HepG2 (cell line): ENCODE results near the gene SMC1B. TPM values are rescaled to one million over a fixed set of nuclear protein-coding genes. Genes with fewer than 3 reads are reported as not detected.

Source experiments
- ATAC-seq: fragments of 200-7000 bp; cut with Tn5 transposase; 3 replicates; pipeline ENCODE4 v1.9.1; 2020; ENCODE audit warnings: mild to moderate bottlenecking, moderate library complexity
- BruUV-seq: library from RNA; stranded (reverse); fragments of 400-500 nt; replicated peaks from 2 replicates; lab custom pipeline; 2021; lab: Mats Ljungman, UMichigan
- CTCF ChIA-PET: fragments of 300-600 bp; formaldehyde crosslinking; extraction: SDS; loops from one replicate; lab custom pipeline; 2021; ENCODE audit warnings: low total read pairs, inconsistent platforms, low intra/inter-chr PET ratio; lab: Yijun Ruan, JAX
- POLR2A ChIA-PET: fragments of 350-600 bp; sonication (Branson Sonifier 250); formaldehyde crosslinking; loops from one replicate; lab custom pipeline; 2020; ENCODE audit warnings: antibody characterized with exemption, inconsistent platforms; lab: Yijun Ruan, JAX
- DNase-seq: peaks from one replicate; pipeline ENCODE4 v3.0.0-alpha.2; 2015; ENCODE audit warnings: low spot score
- FAIRE-seq: peaks from 3 replicates; lab custom pipeline; 2011; peaks lifted over from hg19 to GRCh38; lab: Jason Lieb, UNC
- H2AFZ ChIP-seq: one replicate; pipeline ENCODE4 v1.6.1; 2011; ENCODE audit warnings: low read length, inconsistent platforms
- H3K27ac ChIP-seq: fragments of 300-600 bp; 3 replicates; pipeline ENCODE4 v1.8.0; 2011; ENCODE audit warnings: mixed run types, mild to moderate bottlenecking, mixed read lengths, low read length, inconsistent platforms; ENCODE audit not compliant: insufficient read depth; ENCODE audit errors: extremely low read length
- H3K27me3 ChIP-seq, 2 experiments: fragments of 200-600 bp in 1 of 2; 2 replicates in 1 of 2; 3 replicates in 1 of 2; pipeline versions ENCODE4 v1.6.0 to v1.8.0; 2011; ENCODE audit warnings: low read length in 2 of 2, mild to moderate bottlenecking in 2 of 2, moderate library complexity in 2 of 2, inconsistent platforms in 1 of 2; ENCODE audit not compliant: insufficient read depth in 2 of 2, control insufficient read depth in 1 of 2
- H3K36me3 ChIP-seq, 2 experiments: fragments of 200-600 bp in 1 of 2; replicated peaks in 1 of 2; 2 replicates in 1 of 2; 3 replicates in 1 of 2; pipeline versions ENCODE4 v1.5.1 to v1.8.0; 2011; ENCODE audit warnings: low read length in 2 of 2, inconsistent platforms in 1 of 2; ENCODE audit not compliant: insufficient read depth in 2 of 2, control insufficient read depth in 1 of 2
- H3K4me1 ChIP-seq: 2 replicates; pipeline ENCODE4 v1.5.1; 2012; ENCODE audit warnings: low read length, inconsistent platforms; ENCODE audit not compliant: insufficient read depth
- H3K4me2 ChIP-seq: 2 replicates; pipeline ENCODE4 v1.6.0; 2011; ENCODE audit warnings: low read depth, low read length, inconsistent platforms
- H3K4me3 ChIP-seq, 3 experiments: fragments of 200-600 bp in 1 of 3; sonication (generic), shearing (Covaris generic) in 1 of 3; replicated peaks in 1 of 3; 2 replicates each; pipeline ENCODE4 v1.5.1; 2011 to 2016; ENCODE audit warnings: low read length in 3 of 3, inconsistent platforms in 2 of 3, low read depth in 2 of 3, mild to moderate bottlenecking in 2 of 3, control low read depth in 1 of 3, mixed read lengths in 1 of 3; ENCODE audit not compliant: insufficient read depth in 1 of 3
- H3K79me2 ChIP-seq: one replicate; pipeline ENCODE4 v1.6.1; 2011; ENCODE audit warnings: low read length, inconsistent platforms; ENCODE audit not compliant: insufficient read depth
- H3K9ac ChIP-seq: 2 replicates; pipeline ENCODE4 v1.6.0; 2011; ENCODE audit warnings: mild to moderate bottlenecking, low read depth, low read length, inconsistent platforms; ENCODE audit not compliant: insufficient read depth
- H3K9me3 ChIP-seq: 2 replicates; pipeline ENCODE4 v1.5.1; 2012; ENCODE audit warnings: mild to moderate bottlenecking, low read length
- H4K20me1 ChIP-seq: 2 replicates; pipeline ENCODE4 v1.6.0; 2011; ENCODE audit warnings: inconsistent platforms, mild to moderate bottlenecking, low read length, moderate library complexity; ENCODE audit not compliant: insufficient read depth
- CBX5 ChIP-seq: sonication (generic); formaldehyde crosslinking; IDR thresholded peaks from 2 replicates; pipeline ENCODE4 v1.4.0; 2020; ENCODE audit warnings: missing genetic modification reagents, borderline replicate concordance
- GPN1 ChIP-seq: sonication (generic); formaldehyde crosslinking; IDR thresholded peaks from 2 replicates; pipeline ENCODE4 v1.5.1; 2020; ENCODE audit warnings: missing genetic modification reagents, borderline replicate concordance
- IKZF4 ChIP-seq: sonication (generic); formaldehyde crosslinking; IDR thresholded peaks from 2 replicates; pipeline ENCODE4 v1.5.1; 2020; ENCODE audit warnings: borderline replicate concordance, mild to moderate bottlenecking, low read depth, missing genetic modification reagents; ENCODE audit errors: not compliant biosample characterization
- JUND ChIP-seq: sonication (generic); formaldehyde crosslinking; IDR thresholded peaks from 2 replicates; pipeline ENCODE4 v1.8.0; 2022; ENCODE audit warnings: mild to moderate bottlenecking, missing genetic modification reagents
- MTA1 ChIP-seq: sonication (generic); formaldehyde crosslinking; IDR thresholded peaks from 2 replicates; pipeline ENCODE4 v1.4.0; 2020; ENCODE audit warnings: missing genetic modification reagents, mild to moderate bottlenecking, borderline replicate concordance
- RARA ChIP-seq: IDR thresholded peaks from 2 replicates; pipeline ENCODE4 v1.6.1; 2016; ENCODE audit warnings: missing genetic modification reagents, missing compliant biosample characterization
- ZBTB8A ChIP-seq: sonication (generic); formaldehyde crosslinking; IDR thresholded peaks from 2 replicates; pipeline ENCODE4 v1.4.0; 2020; ENCODE audit warnings: mild to moderate bottlenecking, low read depth, missing genetic modification reagents, borderline replicate concordance
- WGBS: methylation state at CpG from one replicate; pipeline ENCODE4 v1.1.6; 2017; ENCODE audit warnings: low lambda C conversion rate; 5-methylcytosine and 5-hydroxymethylcytosine counted together
- in situ Hi-C: cut with HindIII; loops from 2 replicates; pipeline ENCODE4 v1.10.0; 2017; ENCODE audit warnings: low pct_unique_long_range_greater_than_20kb; ENCODE audit not compliant: extremely low pct_ligation_motif_present
- intact Hi-C: fragments of 100-400 bp; cut with micrococcal nuclease; formaldehyde crosslinking; loops from one replicate; pipeline ENCODE4 v1.10.0; 2022; ENCODE audit not compliant: unreplicated experiment
- polyA plus RNA-seq, 8 experiments: library from polyadenylated mRNA; depleted of rRNA in 3 of 8; stranded (reverse) in 7 of 8; unstranded in 1 of 8; fragments of >200 nt; fragmentation: Illumina TruSeq in 4 of 8; extraction: Trizol in 4 of 8; gene quantifications; 2 replicates each; pipeline versions ENCODE4 v1.2.1 to v1.2.3, GENCODE V29; 2011 to 2016; ENCODE audit warnings: low read depth in 4 of 8, missing spikeins in 1 of 8, mixed read lengths in 1 of 8; ENCODE audit not compliant: insufficient read depth in 1 of 8
- total RNA-seq, 5 experiments: library from RNA; depleted of rRNA; stranded (reverse); fragments of >200 nt; fragmentation: Illumina TruSeq; extraction: Trizol; gene quantifications; 2 replicates each; pipeline ENCODE4 v1.2.3, GENCODE V29; 2016; ENCODE audit warnings: low read depth in 1 of 5
- TF ChIP-seq, protein P1 (sequence below): sonication (generic); formaldehyde crosslinking; conservative IDR thresholded peaks from 2 replicates; pipeline ENCODE4 v1.4.0; 2020; ENCODE audit warnings: missing genetic modification reagents
- TF ChIP-seq, protein P2 (sequence below): sonication (generic); formaldehyde crosslinking; IDR thresholded peaks from 2 replicates; pipeline ENCODE4 v1.5.1; 2020; ENCODE audit warnings: mild to moderate bottlenecking, missing genetic modification reagents
- TF ChIP-seq, protein P3 (sequence below): sonication (generic); formaldehyde crosslinking; IDR thresholded peaks from 2 replicates; pipeline ENCODE4 v1.5.0; 2020; ENCODE audit warnings: mild to moderate bottlenecking, missing genetic modification reagents, moderate library complexity

SMC1B gene
- total and polyA plus RNA-seq, 2 of the 13 experiments (the other 11 are each of a cell fraction or from before 2014, with no cell fraction given): not detected

DNA sequence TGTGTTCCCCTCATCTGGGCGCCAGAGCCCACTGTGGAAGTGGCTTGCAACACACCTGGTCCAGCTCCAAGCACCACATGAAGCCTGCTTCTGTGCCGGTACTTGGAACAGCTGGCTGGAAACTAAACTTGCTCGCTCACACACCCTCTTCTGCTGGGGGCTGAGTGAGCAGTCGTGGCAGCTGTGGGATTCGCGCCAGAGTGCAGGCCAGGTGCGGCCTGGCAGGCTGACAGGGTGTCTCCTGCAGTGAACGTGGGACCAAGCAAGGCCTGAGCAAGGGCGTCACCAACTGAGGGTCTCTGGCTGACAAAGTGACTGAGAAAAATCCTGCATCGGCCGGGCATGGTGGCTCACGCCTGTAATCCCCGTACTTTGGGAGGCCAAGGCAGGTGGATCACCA, 15.2 kb downstream of the SMC1B start:
- WGBS: 82% methylated on average over 12 of the region's 13 CpGs
- no peaks in the 10 kb centered on the region for H3K36me3 ChIP-seq
- no peaks in the 10 kb centered on the region for H4K20me1 ChIP-seq
- FAIRE-seq (no peak), DNase-seq (no peak), ATAC-seq (no peak)
- H3K4me1 ChIP-seq: peaks cover 6% of the 10 kb centered on the region; the same call in 1 of the 2 replicates
- POLR2A ChIA-PET: no interaction called here
- no TSS peak for BruUV-seq
- no peak overlapping the region for H3K4me2 ChIP-seq
- in situ Hi-C loops (no loop called here), intact Hi-C loops (loop anchor here (5.0 kb wide), 1 partner anchor 131 kb away; no protein-coding TSS in a partner anchor)
- no peak overlapping the region for H2AFZ ChIP-seq
- no peak overlapping the region for H3K9ac ChIP-seq
- H3K79me2 ChIP-seq: no peaks in the 10 kb centered on the region
- H3K27ac ChIP-seq: no peak overlapping the region
- H3K9me3 ChIP-seq: no peaks in the 10 kb centered on the region
- H3K4me3 ChIP-seq: no peak overlapping the region
- no peaks in the 10 kb centered on the region; a peak in 1 of 5 replicates for H3K27me3 ChIP-seq
- CTCF ChIA-PET: interaction anchor here (2.2 kb wide), 1 partner anchor 129 kb away, joined by 17 read pairs; no protein-coding TSS in a partner anchor
- TF ChIP-seq GPN1 (no peak), RARA (CRISPR knock-in tag) (no peak), IKZF4 (CRISPR knock-in tag) (no peak), MTA1 (CRISPR knock-in tag) (no peak)
- TF ChIP-seq, all 625 proteins: peak for 0

DNA sequence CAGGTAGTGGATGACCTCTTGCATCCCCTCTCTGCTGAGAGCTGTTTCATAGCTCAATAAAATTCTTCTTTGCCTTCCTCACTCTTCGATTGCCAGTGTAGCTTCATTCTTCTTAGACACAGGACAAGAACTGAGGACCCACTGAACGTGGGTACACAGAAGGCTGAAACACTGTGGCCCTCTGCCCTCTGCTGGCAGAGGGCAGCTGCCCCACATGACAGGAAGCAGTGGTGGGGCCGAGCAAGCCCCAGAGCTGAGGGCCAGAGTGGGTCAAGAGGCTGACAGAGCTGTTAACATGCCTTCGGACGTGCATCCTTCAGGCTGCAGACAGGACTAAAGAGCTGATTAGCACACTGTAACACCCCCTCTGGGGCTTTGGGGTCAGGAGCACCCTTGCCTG, 15.6 kb downstream of the SMC1B start:
- ChIA-PET CTCF (interaction anchor here (2.2 kb wide), 1 partner anchor 129 kb away, joined by 17 read pairs; no protein-coding TSS in a partner anchor), POLR2A (no interaction called here)
- intact Hi-C loops (loop anchor here (5.0 kb wide), 1 partner anchor 131 kb away; no protein-coding TSS in a partner anchor), in situ Hi-C loops (no loop called here)
- FAIRE-seq (no peak), DNase-seq (peak; percentile 17), ATAC-seq (peak; percentile 83)
- Histone ChIP-seq H3K4me3 (no peak overlapping the region), H2AFZ (no peak overlapping the region), H3K9me3 (no peaks in the 10 kb centered on the region), H3K9ac (no peak overlapping the region), H3K4me1 (peaks cover 6% of the 10 kb centered on the region; the same call in 1 of the 2 replicates), H3K36me3 (no peaks in the 10 kb centered on the region), H3K27me3 (no peaks in the 10 kb centered on the region; a peak in 1 of 5 replicates), H3K79me2 (no peaks in the 10 kb centered on the region), H4K20me1 (no peaks in the 10 kb centered on the region), H3K27ac (no peak overlapping the region), H3K4me2 (no peak overlapping the region)
- no TSS peak for BruUV-seq
- WGBS: 7% methylated on average over 3 of the region's 5 CpGs
- no peak for TF ChIP-seq ZBTB8A (CRISPR knock-in tag)
- TF ChIP-seq, protein P1, sequence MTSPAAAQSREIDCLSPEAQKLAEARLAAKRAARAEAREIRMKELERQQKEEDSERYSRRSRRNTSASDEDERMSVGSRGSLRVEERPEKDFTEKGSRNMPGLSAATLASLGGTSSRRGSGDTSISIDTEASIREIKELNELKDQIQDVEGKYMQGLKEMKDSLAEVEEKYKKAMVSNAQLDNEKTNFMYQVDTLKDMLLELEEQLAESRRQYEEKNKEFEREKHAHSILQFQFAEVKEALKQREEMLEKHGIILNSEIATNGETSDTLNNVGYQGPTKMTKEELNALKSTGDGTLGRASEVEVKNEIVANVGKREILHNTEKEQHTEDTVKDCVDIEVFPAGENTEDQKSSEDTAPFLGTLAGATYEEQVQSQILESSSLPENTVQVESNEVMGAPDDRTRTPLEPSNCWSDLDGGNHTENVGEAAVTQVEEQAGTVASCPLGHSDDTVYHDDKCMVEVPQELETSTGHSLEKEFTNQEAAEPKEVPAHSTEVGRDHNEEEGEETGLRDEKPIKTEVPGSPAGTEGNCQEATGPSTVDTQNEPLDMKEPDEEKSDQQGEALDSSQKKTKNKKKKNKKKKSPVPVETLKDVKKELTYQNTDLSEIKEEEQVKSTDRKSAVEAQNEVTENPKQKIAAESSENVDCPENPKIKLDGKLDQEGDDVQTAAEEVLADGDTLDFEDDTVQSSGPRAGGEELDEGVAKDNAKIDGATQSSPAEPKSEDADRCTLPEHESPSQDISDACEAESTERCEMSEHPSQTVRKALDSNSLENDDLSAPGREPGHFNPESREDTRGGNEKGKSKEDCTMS (CRISPR knock-in tag): no peak
- no peak for TF ChIP-seq JUND
- TF ChIP-seq, protein P2, sequence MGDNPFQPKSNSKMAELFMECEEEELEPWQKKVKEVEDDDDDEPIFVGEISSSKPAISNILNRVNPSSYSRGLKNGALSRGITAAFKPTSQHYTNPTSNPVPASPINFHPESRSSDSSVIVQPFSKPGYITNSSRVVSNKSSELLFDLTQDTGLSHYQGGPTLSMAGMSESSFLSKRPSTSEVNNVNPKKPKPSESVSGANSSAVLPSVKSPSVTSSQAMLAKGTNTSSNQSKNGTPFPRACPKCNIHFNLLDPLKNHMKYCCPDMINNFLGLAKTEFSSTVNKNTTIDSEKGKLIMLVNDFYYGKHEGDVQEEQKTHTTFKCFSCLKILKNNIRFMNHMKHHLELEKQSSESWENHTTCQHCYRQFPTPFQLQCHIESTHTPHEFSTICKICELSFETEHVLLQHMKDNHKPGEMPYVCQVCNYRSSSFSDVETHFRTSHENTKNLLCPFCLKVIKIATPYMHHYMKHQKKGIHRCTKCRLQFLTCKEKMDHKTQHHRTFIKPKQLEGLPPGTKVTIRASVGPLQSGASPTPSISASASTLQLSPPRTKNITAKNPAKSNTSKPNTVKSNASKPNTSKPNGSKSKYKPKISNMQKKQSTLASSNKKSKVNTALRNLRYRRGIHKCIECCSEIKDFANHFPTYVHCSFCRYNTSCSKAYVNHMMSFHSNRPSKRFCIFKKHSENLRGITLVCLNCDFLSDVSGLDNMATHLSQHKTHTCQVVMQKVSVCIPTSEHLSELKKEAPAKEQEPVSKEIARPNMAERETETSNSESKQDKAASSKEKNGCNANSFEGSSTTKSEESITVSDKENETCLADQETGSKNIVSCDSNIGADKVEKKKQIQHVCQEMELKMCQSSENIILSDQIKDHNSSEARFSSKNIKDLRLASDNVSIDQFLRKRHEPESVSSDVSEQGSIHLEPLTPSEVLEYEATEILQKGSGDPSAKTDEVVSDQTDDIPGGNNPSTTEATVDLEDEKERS (CRISPR knock-in tag): no peak
- TF ChIP-seq, protein P3, sequence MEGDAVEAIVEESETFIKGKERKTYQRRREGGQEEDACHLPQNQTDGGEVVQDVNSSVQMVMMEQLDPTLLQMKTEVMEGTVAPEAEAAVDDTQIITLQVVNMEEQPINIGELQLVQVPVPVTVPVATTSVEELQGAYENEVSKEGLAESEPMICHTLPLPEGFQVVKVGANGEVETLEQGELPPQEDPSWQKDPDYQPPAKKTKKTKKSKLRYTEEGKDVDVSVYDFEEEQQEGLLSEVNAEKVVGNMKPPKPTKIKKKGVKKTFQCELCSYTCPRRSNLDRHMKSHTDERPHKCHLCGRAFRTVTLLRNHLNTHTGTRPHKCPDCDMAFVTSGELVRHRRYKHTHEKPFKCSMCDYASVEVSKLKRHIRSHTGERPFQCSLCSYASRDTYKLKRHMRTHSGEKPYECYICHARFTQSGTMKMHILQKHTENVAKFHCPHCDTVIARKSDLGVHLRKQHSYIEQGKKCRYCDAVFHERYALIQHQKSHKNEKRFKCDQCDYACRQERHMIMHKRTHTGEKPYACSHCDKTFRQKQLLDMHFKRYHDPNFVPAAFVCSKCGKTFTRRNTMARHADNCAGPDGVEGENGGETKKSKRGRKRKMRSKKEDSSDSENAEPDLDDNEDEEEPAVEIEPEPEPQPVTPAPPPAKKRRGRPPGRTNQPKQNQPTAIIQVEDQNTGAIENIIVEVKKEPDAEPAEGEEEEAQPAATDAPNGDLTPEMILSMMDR (CRISPR knock-in tag): peak; percentile 74
- no peak for TF ChIP-seq CBX5
